HepG2 (cell line): ENCODE results near the gene NAXD. TPM values are rescaled to one million over a fixed set of nuclear protein-coding genes. Genes with fewer than 3 reads are reported as not detected.

ENCODE experiments used
- ADNP ChIP-seq: sonication (generic); formaldehyde crosslinking; IDR thresholded peaks from 2 replicates; pipeline ENCODE4 v1.4.0; 2020; ENCODE audit warnings: missing genetic modification reagents
- CTCF ChIP-seq: sonication (generic); formaldehyde crosslinking; IDR thresholded peaks from 2 replicates; pipeline ENCODE4 v1.5.0; 2020; ENCODE audit warnings: mild to moderate bottlenecking, missing genetic modification reagents, moderate library complexity
- E2F2 ChIP-seq: sonication (generic); formaldehyde crosslinking; IDR thresholded peaks from 2 replicates; pipeline ENCODE4 v1.4.0; 2020; ENCODE audit warnings: missing genetic modification reagents, borderline replicate concordance
- EEA1 ChIP-seq: sonication (generic); formaldehyde crosslinking; IDR thresholded peaks from 2 replicates; pipeline ENCODE4 v1.5.1; 2020; ENCODE audit warnings: mild to moderate bottlenecking, missing genetic modification reagents, borderline replicate concordance
- JUNB ChIP-seq: sonication (generic); formaldehyde crosslinking; IDR thresholded peaks from 2 replicates; pipeline ENCODE4 v1.8.0; 2022; ENCODE audit warnings: missing genetic modification reagents, mild to moderate bottlenecking, borderline replicate concordance
- LBX2 ChIP-seq: sonication (generic); formaldehyde crosslinking; IDR thresholded peaks from 2 replicates; pipeline ENCODE4 v1.5.0; 2020; ENCODE audit warnings: missing genetic modification reagents, mild to moderate bottlenecking, borderline replicate concordance
- RBAK ChIP-seq: sonication (generic); formaldehyde crosslinking; IDR thresholded peaks from 2 replicates; pipeline ENCODE4 v1.5.1; 2020; ENCODE audit warnings: mild to moderate bottlenecking, missing genetic modification reagents
- RCOR2 ChIP-seq: IDR thresholded peaks from 2 replicates; pipeline ENCODE4 v1.6.1; 2016; ENCODE audit warnings: missing biosample characterization, missing genetic modification reagents
- SCMH1 ChIP-seq: sonication (generic); formaldehyde crosslinking; IDR thresholded peaks from 2 replicates; pipeline ENCODE4 v1.9.0; 2021; ENCODE audit warnings: missing genetic modification reagents, mild to moderate bottlenecking, borderline replicate concordance
- SMARCC2 ChIP-seq: fragments of 450-650 bp; IDR thresholded peaks from 2 replicates; pipeline ENCODE4 v1.6.1; 2017; ENCODE audit warnings: antibody characterized with exemption, mild to moderate bottlenecking
- SRSF1 ChIP-seq: fragments of 200-400 bp; formaldehyde crosslinking; optimal IDR thresholded peaks from 2 replicates; pipeline ENCODE3; 2017; ENCODE audit warnings: mild to moderate bottlenecking, low read depth, low read length, moderate library complexity
- TCF12 ChIP-seq, 2 experiments: fragments of 450-650 bp in 1 of 2; sonication (generic) in 1 of 2; formaldehyde crosslinking in 1 of 2; IDR thresholded peaks; 2 replicates each; pipeline versions ENCODE4 v1.6.1 to v1.8.0; 2017 to 2022; ENCODE audit warnings: antibody characterized with exemption in 1 of 2, mild to moderate bottlenecking in 1 of 2, missing genetic modification reagents in 1 of 2, moderate library complexity in 1 of 2
- ZFP36L2 ChIP-seq: sonication (generic); formaldehyde crosslinking; IDR thresholded peaks from 2 replicates; pipeline ENCODE4 v1.4.0; 2020; ENCODE audit warnings: missing genetic modification reagents
- ZNF451 ChIP-seq: sonication (generic); formaldehyde crosslinking; IDR thresholded peaks from 2 replicates; pipeline ENCODE4 v1.5.0; 2020; ENCODE audit warnings: mild to moderate bottlenecking, missing genetic modification reagents
- ZNF512B ChIP-seq: sonication (generic); formaldehyde crosslinking; IDR thresholded peaks from 2 replicates; pipeline ENCODE4 v1.5.1; 2020; ENCODE audit warnings: missing genetic modification reagents, mild to moderate bottlenecking, borderline replicate concordance
- polyA plus RNA-seq, 8 experiments: library from polyadenylated mRNA; depleted of rRNA in 3 of 8; stranded (reverse) in 7 of 8; unstranded in 1 of 8; fragments of >200 nt; fragmentation: Illumina TruSeq in 4 of 8; extraction: Trizol in 4 of 8; gene quantifications; 2 replicates each; pipeline versions ENCODE4 v1.2.1 to v1.2.3, GENCODE V29; 2011 to 2016; ENCODE audit warnings: low read depth in 4 of 8, missing spikeins in 1 of 8, mixed read lengths in 1 of 8; ENCODE audit not compliant: insufficient read depth in 1 of 8
- total RNA-seq, 5 experiments: library from RNA; depleted of rRNA; stranded (reverse); fragments of >200 nt; fragmentation: Illumina TruSeq; extraction: Trizol; gene quantifications; 2 replicates each; pipeline ENCODE4 v1.2.3, GENCODE V29; 2016; ENCODE audit warnings: low read depth in 1 of 5
- TF ChIP-seq, protein P1 (sequence below): sonication (generic); formaldehyde crosslinking; IDR thresholded peaks from 2 replicates; pipeline ENCODE4 v1.4.0; 2020; ENCODE audit warnings: missing genetic modification reagents, borderline replicate concordance
- TF ChIP-seq, protein P2 (sequence below): sonication (generic); formaldehyde crosslinking; IDR thresholded peaks from 2 replicates; pipeline ENCODE4 v1.5.1; 2020; ENCODE audit warnings: missing genetic modification reagents, mild to moderate bottlenecking, borderline replicate concordance

The NAXD gene
- total and polyA plus RNA-seq, 2 of the 13 experiments (the other 11 are each of a cell fraction or from before 2014, with no cell fraction given), result 19.0 to 23.2 TPM

- TF ChIP-seq, protein P1, sequence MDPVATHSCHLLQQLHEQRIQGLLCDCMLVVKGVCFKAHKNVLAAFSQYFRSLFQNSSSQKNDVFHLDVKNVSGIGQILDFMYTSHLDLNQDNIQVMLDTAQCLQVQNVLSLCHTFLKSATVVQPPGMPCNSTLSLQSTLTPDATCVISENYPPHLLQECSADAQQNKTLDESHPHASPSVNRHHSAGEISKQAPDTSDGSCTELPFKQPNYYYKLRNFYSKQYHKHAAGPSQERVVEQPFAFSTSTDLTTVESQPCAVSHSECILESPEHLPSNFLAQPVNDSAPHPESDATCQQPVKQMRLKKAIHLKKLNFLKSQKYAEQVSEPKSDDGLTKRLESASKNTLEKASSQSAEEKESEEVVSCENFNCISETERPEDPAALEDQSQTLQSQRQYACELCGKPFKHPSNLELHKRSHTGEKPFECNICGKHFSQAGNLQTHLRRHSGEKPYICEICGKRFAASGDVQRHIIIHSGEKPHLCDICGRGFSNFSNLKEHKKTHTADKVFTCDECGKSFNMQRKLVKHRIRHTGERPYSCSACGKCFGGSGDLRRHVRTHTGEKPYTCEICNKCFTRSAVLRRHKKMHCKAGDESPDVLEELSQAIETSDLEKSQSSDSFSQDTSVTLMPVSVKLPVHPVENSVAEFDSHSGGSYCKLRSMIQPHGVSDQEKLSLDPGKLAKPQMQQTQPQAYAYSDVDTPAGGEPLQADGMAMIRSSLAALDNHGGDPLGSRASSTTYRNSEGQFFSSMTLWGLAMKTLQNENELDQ, result no peak
- TF ChIP-seq, protein P2, sequence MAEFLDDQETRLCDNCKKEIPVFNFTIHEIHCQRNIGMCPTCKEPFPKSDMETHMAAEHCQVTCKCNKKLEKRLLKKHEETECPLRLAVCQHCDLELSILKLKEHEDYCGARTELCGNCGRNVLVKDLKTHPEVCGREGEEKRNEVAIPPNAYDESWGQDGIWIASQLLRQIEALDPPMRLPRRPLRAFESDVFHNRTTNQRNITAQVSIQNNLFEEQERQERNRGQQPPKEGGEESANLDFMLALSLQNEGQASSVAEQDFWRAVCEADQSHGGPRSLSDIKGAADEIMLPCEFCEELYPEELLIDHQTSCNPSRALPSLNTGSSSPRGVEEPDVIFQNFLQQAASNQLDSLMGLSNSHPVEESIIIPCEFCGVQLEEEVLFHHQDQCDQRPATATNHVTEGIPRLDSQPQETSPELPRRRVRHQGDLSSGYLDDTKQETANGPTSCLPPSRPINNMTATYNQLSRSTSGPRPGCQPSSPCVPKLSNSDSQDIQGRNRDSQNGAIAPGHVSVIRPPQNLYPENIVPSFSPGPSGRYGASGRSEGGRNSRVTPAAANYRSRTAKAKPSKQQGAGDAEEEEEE, result no peak
- TF ChIP-seq RBAK (no peak), EEA1 (no peak), SRSF1 (peak; percentile 54), ZNF512B (CRISPR knock-in tag) (no peak), ADNP (CRISPR knock-in tag) (no peak), JUNB (CRISPR knock-in tag) (no peak), ZFP36L2 (CRISPR knock-in tag) (no peak), E2F2 (CRISPR knock-in tag) (peak; percentile 92), LBX2 (CRISPR knock-in tag) (no peak), SMARCC2 (no peak), SCMH1 (no peak), ZNF451 (CRISPR knock-in tag) (0 out of 2 replicates have a peak, but pooled peaks have one; percentile 61), TCF12 (IDR thresholded peaks at IDR 0.05) (no peak), TCF12 (CRISPR knock-in tag; IDR thresholded peaks at IDR 0.05) (no peak), RCOR2 (no peak), CTCF (CRISPR knock-in tag) (no peak; the same call in 1 of the 2 replicates)
Observed at GRCh38 chr13:110615322-110616102, at the start of gene NAXD (continued).
